Measurements from ENCODE around the gene TMEM170A. TPM values are rescaled to one million over a fixed set of nuclear protein-coding genes. Genes with fewer than 3 reads are reported as not detected.
A peak's percentile ranks its signal among the peaks of the same experiment; 100 is the strongest.

The TMEM170A gene
- total RNA-seq, 1 donor from 2014 or later: 16.4 TPM

GRCh38 chr16:75477680-75478473 is 13.4 kb upstream of the TMEM170A start:
- DNase-seq (ENCODE audit: low read depth) (no peak), FAIRE-seq (no peak)
- no peak overlapping the region for H3K9ac ChIP-seq (ENCODE audit: low read length)
- Mint-ChIP-seq H3K27ac (ENCODE audit: unreplicated experiment) (peak overlapping the region; percentile 2), H3K9me3 (ENCODE audit: unreplicated experiment) (peaks cover 4% of the 10 kb centered on the region), H3K4me1 (ENCODE audit: low read depth, unreplicated experiment) (no peaks in the 10 kb centered on the region), H3K4me3 (ENCODE audit: unreplicated experiment) (no peak overlapping the region), H3K36me3 (ENCODE audit: low read depth, unreplicated experiment) (peaks cover 7% of the 10 kb centered on the region), H3K27me3 (ENCODE audit: low read depth, unreplicated experiment) (peaks cover 3% of the 10 kb centered on the region)
- no peaks in the 10 kb centered on the region for H4K20me1 ChIP-seq (ENCODE audit: insufficient read depth, low read length)
- no peak overlapping the region for H2AFZ ChIP-seq (ENCODE audit: low read depth, low read length)
- TF ChIP-seq EZH2 (IDR thresholded peaks at IDR 0.05; ENCODE audit: insufficient read depth, low read length): no peak
- TF ChIP-seq, protein P1, sequence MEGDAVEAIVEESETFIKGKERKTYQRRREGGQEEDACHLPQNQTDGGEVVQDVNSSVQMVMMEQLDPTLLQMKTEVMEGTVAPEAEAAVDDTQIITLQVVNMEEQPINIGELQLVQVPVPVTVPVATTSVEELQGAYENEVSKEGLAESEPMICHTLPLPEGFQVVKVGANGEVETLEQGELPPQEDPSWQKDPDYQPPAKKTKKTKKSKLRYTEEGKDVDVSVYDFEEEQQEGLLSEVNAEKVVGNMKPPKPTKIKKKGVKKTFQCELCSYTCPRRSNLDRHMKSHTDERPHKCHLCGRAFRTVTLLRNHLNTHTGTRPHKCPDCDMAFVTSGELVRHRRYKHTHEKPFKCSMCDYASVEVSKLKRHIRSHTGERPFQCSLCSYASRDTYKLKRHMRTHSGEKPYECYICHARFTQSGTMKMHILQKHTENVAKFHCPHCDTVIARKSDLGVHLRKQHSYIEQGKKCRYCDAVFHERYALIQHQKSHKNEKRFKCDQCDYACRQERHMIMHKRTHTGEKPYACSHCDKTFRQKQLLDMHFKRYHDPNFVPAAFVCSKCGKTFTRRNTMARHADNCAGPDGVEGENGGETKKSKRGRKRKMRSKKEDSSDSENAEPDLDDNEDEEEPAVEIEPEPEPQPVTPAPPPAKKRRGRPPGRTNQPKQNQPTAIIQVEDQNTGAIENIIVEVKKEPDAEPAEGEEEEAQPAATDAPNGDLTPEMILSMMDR (IDR thresholded peaks at IDR 0.05; ENCODE audit: insufficient read depth, low read depth, low read length): no peak
- no peaks in the 10 kb centered on the region for H3K79me2 ChIP-seq (ENCODE audit: insufficient read depth, low read length)
- H3K9me3 ChIP-seq (ENCODE audit: insufficient read depth, low read depth, low read length): no peaks in the 10 kb centered on the region
- no peaks in the 10 kb centered on the region for H3K27me3 ChIP-seq (ENCODE audit: insufficient read depth, low read length)
- no peaks in the 10 kb centered on the region for H3K36me3 ChIP-seq (ENCODE audit: insufficient read depth, low read length)
- no peaks in the 10 kb centered on the region for H3K4me1 ChIP-seq (ENCODE audit: insufficient read depth, low read length)
- H3K4me3 ChIP-seq (ENCODE audit: insufficient read depth, low read depth, low read length): no peak overlapping the region
- H3K4me2 ChIP-seq (ENCODE audit: low read length): no peak overlapping the region
- no peak overlapping the region for H3K27ac ChIP-seq (ENCODE audit: low read depth, low read length)

DNA sequence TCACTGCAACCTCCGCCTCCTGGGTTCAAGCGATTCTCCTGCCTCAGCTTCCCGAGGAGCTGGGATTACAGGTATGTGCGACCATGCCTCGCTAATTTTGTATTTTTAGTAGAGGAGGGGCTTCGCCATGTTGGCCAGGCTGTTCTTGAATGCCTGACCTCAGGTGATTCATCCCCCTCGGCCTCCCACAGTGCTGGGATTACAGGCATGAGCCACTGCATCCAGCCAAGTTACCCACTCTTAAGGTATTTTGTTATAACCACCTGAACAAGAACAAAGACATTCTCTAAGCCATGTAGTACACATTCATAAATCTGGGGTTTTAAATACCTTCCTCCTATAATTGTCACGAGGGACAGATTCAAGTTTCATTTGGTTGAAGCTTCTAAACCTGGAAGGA is 12.3 kb upstream of the TMEM170A start:
- Histone ChIP-seq H4K20me1 (ENCODE audit: insufficient read depth, low read length) (no peaks in the 10 kb centered on the region), H3K4me3 (ENCODE audit: insufficient read depth, low read depth, low read length) (no peak overlapping the region), H3K9ac (ENCODE audit: low read length) (no peak overlapping the region), H3K27me3 (ENCODE audit: insufficient read depth, low read length) (no peaks in the 10 kb centered on the region), H3K9me3 (ENCODE audit: insufficient read depth, low read depth, low read length) (no peaks in the 10 kb centered on the region), H2AFZ (ENCODE audit: low read depth, low read length) (no peak overlapping the region), H3K4me2 (ENCODE audit: low read length) (no peak overlapping the region), H3K27ac (ENCODE audit: low read depth, low read length) (no peak overlapping the region), H3K4me1 (ENCODE audit: insufficient read depth, low read length) (no peaks in the 10 kb centered on the region), H3K36me3 (ENCODE audit: insufficient read depth, low read length) (no peaks in the 10 kb centered on the region), H3K79me2 (ENCODE audit: insufficient read depth, low read length) (no peaks in the 10 kb centered on the region)
- DNase-seq (ENCODE audit: low read depth) (no peak), FAIRE-seq (no peak)
- H3K4me3 Mint-ChIP-seq (ENCODE audit: unreplicated experiment): no peak overlapping the region
- peaks cover 3% of the 10 kb centered on the region for H3K27me3 Mint-ChIP-seq (ENCODE audit: low read depth, unreplicated experiment)
- peaks cover 4% of the 10 kb centered on the region for H3K9me3 Mint-ChIP-seq (ENCODE audit: unreplicated experiment)
- TF ChIP-seq, protein P1 (IDR thresholded peaks at IDR 0.05; ENCODE audit: insufficient read depth, low read depth, low read length): no peak
- no peak for TF ChIP-seq EZH2 (IDR thresholded peaks at IDR 0.05; ENCODE audit: insufficient read depth, low read length)
- H3K4me1 Mint-ChIP-seq (ENCODE audit: low read depth, unreplicated experiment): no peaks in the 10 kb centered on the region
- H3K27ac Mint-ChIP-seq (ENCODE audit: unreplicated experiment): no peak overlapping the region
- peaks cover 7% of the 10 kb centered on the region for H3K36me3 Mint-ChIP-seq (ENCODE audit: low read depth, unreplicated experiment)

- H3K9me3 Mint-ChIP-seq (ENCODE audit: unreplicated experiment): peaks cover 4% of the 10 kb centered on the region
- no peak for FAIRE-seq
Measured at GRCh38 chr16:75475420-75475847, 10.9 kb upstream of the TMEM170A start.

More at GRCh38 chr16:75475420-75475847, 10.9 kb upstream of the TMEM170A start:
- H3K4me3 ChIP-seq (ENCODE audit: insufficient read depth, low read depth, low read length): no peak overlapping the region
- no peak overlapping the region for H3K4me3 Mint-ChIP-seq (ENCODE audit: unreplicated experiment)
- H3K27me3 Mint-ChIP-seq (ENCODE audit: low read depth, unreplicated experiment): no peaks in the 10 kb centered on the region
- no peaks in the 10 kb centered on the region for H3K9me3 ChIP-seq (ENCODE audit: insufficient read depth, low read depth, low read length)
- no peaks in the 10 kb centered on the region for H4K20me1 ChIP-seq (ENCODE audit: insufficient read depth, low read length)
- H3K9ac ChIP-seq (ENCODE audit: low read length): no peak overlapping the region
- H3K4me2 ChIP-seq (ENCODE audit: low read length): no peak overlapping the region
- no peak overlapping the region for H3K27ac ChIP-seq (ENCODE audit: low read depth, low read length)
- no peak overlapping the region for H3K27ac Mint-ChIP-seq (ENCODE audit: unreplicated experiment)
- TF ChIP-seq EZH2 (IDR thresholded peaks at IDR 0.05; ENCODE audit: insufficient read depth, low read length): no peak
- TF ChIP-seq, protein P1 (IDR thresholded peaks at IDR 0.05; ENCODE audit: insufficient read depth, low read depth, low read length): no peak
- H3K36me3 ChIP-seq (ENCODE audit: insufficient read depth, low read length): no peaks in the 10 kb centered on the region
- H3K79me2 ChIP-seq (ENCODE audit: insufficient read depth, low read length): no peaks in the 10 kb centered on the region
- H3K4me1 Mint-ChIP-seq (ENCODE audit: low read depth, unreplicated experiment): no peaks in the 10 kb centered on the region
- no peak overlapping the region for H2AFZ ChIP-seq (ENCODE audit: low read depth, low read length)
- peaks cover 2% of the 10 kb centered on the region for H3K36me3 Mint-ChIP-seq (ENCODE audit: low read depth, unreplicated experiment)
- no peak for DNase-seq (ENCODE audit: low read depth)
- H3K27me3 ChIP-seq (ENCODE audit: insufficient read depth, low read length): no peaks in the 10 kb centered on the region
- no peaks in the 10 kb centered on the region for H3K4me1 ChIP-seq (ENCODE audit: insufficient read depth, low read length)
